ENCODE measurements around the gene ACOT7. TPM values are rescaled to one million over a fixed set of nuclear protein-coding genes. Genes with fewer than 3 reads are reported as not detected.

ACOT7 gene
- total and polyA plus RNA-seq, 2 of the 13 experiments (the other 11 are each of a cell fraction or from before 2014, with no cell fraction given) = 33.0 to 55.8 TPM

- TF ChIP-seq ATF4 (CRISPR knock-in tag; IDR thresholded peaks at IDR 0.05) (no peak), E2F2 (CRISPR knock-in tag; IDR thresholded peaks at IDR 0.05; ENCODE audit: borderline replicate concordance) (no peak), GABPA (IDR thresholded peaks at IDR 0.05; ENCODE audit: low read depth, low read length) (no peak), GABPA (CRISPR knock-in tag; IDR thresholded peaks at IDR 0.05; ENCODE audit: low read depth) (no peak), PCBP2 (optimal IDR thresholded peaks at IDR 0.05; ENCODE audit: low read depth, low read length, poor library complexity, severe bottlenecking) (no peak), ZNF891 (CRISPR knock-in tag; IDR thresholded peaks at IDR 0.05) (no peak), ZNF296 (CRISPR knock-in tag; conservative IDR thresholded peaks at IDR 0.05) (no peak), MYPOP (CRISPR knock-in tag; IDR thresholded peaks at IDR 0.05) (no peak), KLF16 (CRISPR knock-in tag; IDR thresholded peaks at IDR 0.05) (no peak), SRSF1 (optimal IDR thresholded peaks at IDR 0.05; ENCODE audit: low read depth, low read length) (no peak), HCFC1 (IDR thresholded peaks at IDR 0.05; ENCODE audit: low read depth, low read length) (no peak)
These were observed 16.2 kb upstream of the ACOT7 start (continued) for GRCh38 chr1:6409733-6410132.

GRCh38 chr1:6409053-6409452 lies 15.5 kb upstream of the ACOT7 start:
- Histone ChIP-seq H3K27me3 (ENCODE audit: control insufficient read depth in 1 of 2, insufficient read depth in 2 of 2, low read length in 2 of 2) (peaks cover 0 to 10% of the 10 kb centered on the region in 2 experiments; a peak in 1 of 5 replicates), H4K20me1 (ENCODE audit: insufficient read depth, low read length) (no peaks in the 10 kb centered on the region), H2AFZ (ENCODE audit: low read length) (no peak overlapping the region), H3K36me3 (replicated peaks in 1 of 2; ENCODE audit: control insufficient read depth in 1 of 2, insufficient read depth in 2 of 2, low read length in 2 of 2) (no peaks in the 10 kb centered on the region), H3K4me1 (ENCODE audit: insufficient read depth, low read length) (peaks cover 35% of the 10 kb centered on the region), H3K4me3 (replicated peaks in 1 of 3; ENCODE audit: insufficient read depth in 1 of 3, low read depth in 2 of 3, low read length in 3 of 3) (no peak overlapping the region), H3K79me2 (ENCODE audit: insufficient read depth, low read length) (no peaks in the 10 kb centered on the region), H3K9ac (ENCODE audit: insufficient read depth, low read depth, low read length) (no peak overlapping the region), H3K9me3 (ENCODE audit: low read length) (no peaks in the 10 kb centered on the region), H3K27ac (ENCODE audit: extremely low read length, insufficient read depth, low read length) (no peak overlapping the region), H3K4me2 (ENCODE audit: low read depth, low read length) (no peak overlapping the region)
- ChIA-PET POLR2A (no interaction called here), CTCF (ENCODE audit: low intra/inter-chr PET ratio, low total read pairs) (no interaction called here)
- TF ChIP-seq ZNF180 (CRISPR knock-in tag; IDR thresholded peaks at IDR 0.05; ENCODE audit: borderline replicate concordance, low read depth) (no peak), ZNF766 (CRISPR knock-in tag; IDR thresholded peaks at IDR 0.05; ENCODE audit: borderline replicate concordance) (no peak), SP5 (CRISPR knock-in tag; IDR thresholded peaks at IDR 0.05; ENCODE audit: borderline replicate concordance, low read depth) (no peak)
- WGBS (ENCODE audit: low lambda C conversion rate) = 79% methylated on average over 4 of the region's 4 CpGs
- intact Hi-C loops (cut with micrococcal nuclease; ENCODE audit: unreplicated experiment) (no loop called here), in situ Hi-C loops (cut with HindIII; ENCODE audit: extremely low pct_ligation_motif_present, low pct_unique_long_range_greater_than_20kb) (no loop called here)
- DNase-seq (ENCODE audit: low spot score) = no peak
- no peak for FAIRE-seq
- BruUV-seq (replicated peaks) = no TSS peak
- no peak for ATAC-seq

All from HepG2 (cell line).